ENCODE measurements around the gene NCMAP.

Gene NCMAP

DNA sequence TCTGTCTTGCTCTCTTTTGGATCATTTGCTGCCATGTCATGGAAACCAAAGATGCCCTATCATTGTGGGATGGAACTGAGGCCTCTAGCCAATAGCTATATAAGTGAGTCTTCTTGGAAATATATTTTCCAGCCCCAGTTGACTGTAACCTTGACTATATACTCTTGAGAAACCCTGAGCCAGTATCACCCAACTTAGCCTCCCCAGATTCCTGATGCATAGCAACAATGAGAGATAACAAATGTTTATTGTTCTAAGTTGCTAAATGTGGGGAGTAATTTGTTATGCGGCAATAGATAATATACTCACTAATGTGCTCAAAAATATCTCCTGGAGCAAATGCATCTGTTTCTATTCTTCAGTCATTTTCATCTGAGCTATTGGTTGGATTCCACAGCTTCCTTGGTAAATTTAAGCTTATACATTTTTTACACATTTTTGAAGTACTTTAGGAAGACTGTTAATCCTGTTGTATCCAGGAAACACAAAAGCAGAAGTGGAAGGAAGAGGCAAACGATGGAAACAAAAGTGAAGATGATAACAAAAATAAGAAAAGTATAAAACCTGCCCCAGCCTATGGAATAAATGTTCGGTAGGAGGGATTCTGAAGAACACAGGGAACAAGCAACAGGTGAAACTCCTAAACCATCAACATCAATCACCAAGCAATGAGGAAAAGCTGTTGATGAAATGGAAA is 80.9 kb downstream of the NCMAP start:
- no peak for DNase-seq

DNA sequence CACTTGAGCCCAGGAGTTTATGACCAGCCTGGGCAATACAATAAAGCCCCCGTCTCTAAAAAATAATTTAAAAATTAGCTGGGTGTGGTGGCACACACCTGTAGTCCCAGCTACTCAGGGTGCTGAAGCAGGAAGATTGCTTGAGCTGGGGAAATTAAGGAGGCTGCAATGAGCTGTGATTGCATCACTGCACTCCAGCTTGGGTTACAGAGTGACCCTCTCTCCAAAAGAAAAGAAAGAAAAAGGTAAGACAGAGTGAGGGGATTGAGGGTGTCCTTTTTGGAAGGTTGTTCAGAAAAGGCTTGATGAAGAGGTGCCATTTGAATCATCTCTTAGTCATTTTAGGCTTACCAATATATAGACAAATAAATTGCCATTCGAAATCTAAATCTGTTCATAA is 83.2 kb downstream of the NCMAP start:
- no peak for DNase-seq

DNA sequence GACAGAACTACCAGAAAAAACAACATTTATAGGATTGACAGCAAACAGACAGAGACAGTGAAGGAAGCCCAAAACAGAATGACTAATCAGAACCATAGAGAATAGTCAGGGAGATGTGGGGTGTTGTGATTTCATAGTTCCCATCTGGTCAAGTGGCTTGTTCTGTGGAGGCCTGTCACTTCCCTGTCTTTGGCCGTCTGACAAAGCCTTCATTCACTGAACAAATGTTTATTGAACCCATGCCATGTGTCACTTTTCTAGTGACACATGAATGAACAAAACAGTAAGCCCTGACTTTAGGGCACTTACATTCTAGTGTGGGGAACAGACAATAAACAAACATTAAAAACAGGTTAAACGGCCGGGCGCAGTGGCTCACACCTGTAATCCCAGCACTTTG is 84.0 kb downstream of the NCMAP start:
- no peak for DNase-seq

GRCh38 chr1:24640288-24640687 is 84.4 kb downstream of the NCMAP start:
- no peak for DNase-seq

GRCh38 chr1:24641646-24642151 is 85.8 kb downstream of the NCMAP start:
- peak; percentile 50 for DNase-seq

GRCh38 chr1:24642481-24643362 is 86.8 kb downstream of the NCMAP start, which contains the start of gene SRRM1:
TSS of gene SRRM1 (plus strand) at chr1:24643302. CDS start at chr1:24643327, 25 bp downstream.
- peak; percentile 100 for DNase-seq

DNA sequence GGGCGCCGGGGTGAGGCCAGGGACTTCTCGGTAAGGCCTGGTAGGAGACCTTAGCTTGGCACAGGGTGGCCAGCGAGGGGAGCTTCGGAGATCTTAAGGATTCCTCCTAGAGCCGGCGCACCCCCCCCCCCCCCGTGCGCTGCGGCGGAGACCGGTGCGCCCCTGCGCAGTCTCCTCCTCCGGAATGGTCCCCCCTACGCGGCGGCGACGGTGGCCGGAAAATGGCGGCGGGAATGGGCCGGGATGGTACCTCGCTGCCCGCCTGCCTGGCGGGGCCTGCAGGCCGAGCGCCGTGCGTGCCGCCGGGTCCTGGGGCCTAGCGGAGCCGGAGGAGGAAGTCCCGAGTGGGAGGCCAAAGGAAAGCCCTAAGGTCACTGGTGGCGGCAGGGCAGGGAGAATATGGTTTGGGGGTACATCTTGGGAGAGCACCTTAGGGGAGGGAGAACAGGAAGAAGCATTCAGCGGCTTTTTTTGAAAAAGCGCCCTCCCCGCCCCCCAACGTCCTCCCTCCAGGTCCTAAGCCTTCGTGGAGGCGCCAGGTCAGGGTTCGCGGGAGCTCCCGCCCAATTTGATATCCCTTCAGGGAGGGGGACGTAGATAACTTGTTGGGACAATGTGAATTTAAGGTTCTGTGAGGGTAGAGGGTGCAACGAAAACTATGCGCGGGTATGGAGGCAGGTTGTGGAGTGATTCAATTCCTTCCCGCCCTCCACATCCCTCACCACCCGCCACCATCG is 87.6 kb downstream of the NCMAP start:
- no peak for DNase-seq

GRCh38 chr1:24644100-24644384 is 88.2 kb downstream of the NCMAP start:
- DNase-seq: no peak

DNA sequence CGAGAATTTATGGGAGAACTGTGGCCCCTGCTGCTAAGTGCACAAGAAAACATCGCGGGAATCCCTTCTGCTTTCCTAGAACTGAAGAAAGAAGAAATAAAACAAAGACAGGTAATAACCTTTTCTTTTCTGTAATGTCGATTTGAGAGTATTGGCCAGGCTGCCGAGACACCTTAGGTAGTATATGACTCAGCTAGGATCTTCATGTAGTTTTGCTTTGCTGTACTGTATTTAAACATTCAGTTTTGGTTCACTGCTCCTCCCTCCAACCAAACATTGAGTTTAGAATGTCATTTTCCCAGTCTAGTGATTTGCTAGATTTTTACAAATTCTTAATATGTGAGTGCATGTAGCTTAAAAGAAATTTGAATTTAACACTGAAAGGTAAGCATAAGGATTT is 93.0 kb downstream of the NCMAP start:
- DNase-seq: no peak

DNA sequence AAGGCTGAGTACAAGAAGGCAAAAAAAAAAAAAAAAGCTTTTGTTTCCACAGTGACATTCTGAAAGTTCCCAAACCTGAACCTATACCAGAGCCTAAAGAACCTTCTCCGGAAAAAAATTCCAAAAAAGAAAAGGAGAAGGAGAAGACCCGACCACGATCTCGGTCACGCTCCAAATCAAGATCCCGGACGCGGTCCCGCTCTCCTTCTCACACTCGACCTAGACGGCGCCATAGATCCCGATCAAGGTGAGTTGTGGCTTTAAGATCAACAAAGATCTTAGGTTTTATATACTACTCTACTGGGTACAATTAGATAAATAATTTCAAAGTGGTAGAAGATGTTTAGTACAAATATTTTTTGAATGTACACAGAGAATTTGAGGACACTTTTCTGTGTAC is 96.5 kb downstream of the NCMAP start:
- no peak for DNase-seq

GRCh38 chr1:24654010-24654409 is 98.1 kb downstream of the NCMAP start:
- DNase-seq: no peak

DNA sequence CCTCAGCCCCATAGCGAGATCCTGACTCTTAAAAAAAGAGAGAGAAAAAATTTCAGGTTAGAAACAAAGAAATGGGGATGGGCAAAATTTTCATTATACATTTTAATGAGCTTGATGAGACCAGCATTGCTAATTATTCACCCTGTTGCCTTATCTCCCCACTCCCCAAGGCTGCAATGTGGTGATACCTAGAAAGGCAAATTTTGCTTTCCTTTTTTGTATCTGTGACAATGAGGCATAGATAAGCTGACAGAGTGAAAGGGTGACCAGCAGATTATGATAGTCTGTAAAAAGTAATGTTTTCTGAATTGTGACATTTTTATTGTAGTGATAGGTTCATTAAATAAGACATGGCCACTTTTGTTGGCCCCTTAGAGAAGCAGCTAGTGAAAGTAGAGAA is 100.2 kb downstream of the NCMAP start:
- no peak for DNase-seq

GRCh38 chr1:24657781-24658180 is 101.9 kb downstream of the NCMAP start:
- DNase-seq: no peak

Measured in eye (tissue), 1 donor.